CD8-positive, alpha-beta memory T cell (primary cell): ENCODE data around the gene NEK1. TPM values are rescaled to one million over a fixed set of nuclear protein-coding genes. Genes with fewer than 3 reads are reported as not detected.

Source experiments
- CTCF ChIA-PET: fragments of 350-600 bp; sonication (Branson Sonifier 250); formaldehyde crosslinking; loops from one replicate; lab custom pipeline; 2021; ENCODE audit warnings: antibody characterized with exemption; lab: Charles Lee
- POLR2A ChIA-PET: fragments of 350-600 bp; sonication (Branson Sonifier 250); formaldehyde crosslinking; loops from one replicate; lab custom pipeline; 2021; ENCODE audit warnings: antibody characterized with exemption; lab: Charles Lee
- DNase-seq, 5 donors: peaks; one replicate each; pipeline versions ENCODE4 v3.0.0 to v3.0.0-alpha.2; 2020 to 2022; ENCODE audit warnings: mixed read lengths in 1 of 5
- H3K27ac ChIP-seq: one replicate; pipeline ENCODE4 v1.7.0; 2013; ENCODE audit warnings: low read depth, mild to moderate bottlenecking, low read length, moderate library complexity
- H3K27me3 ChIP-seq: 2 replicates; pipeline ENCODE4 v1.7.0; 2013; ENCODE audit warnings: low read length, mild to moderate bottlenecking; ENCODE audit not compliant: insufficient read depth, poor library complexity, severe bottlenecking
- H3K36me3 ChIP-seq: 2 replicates; pipeline ENCODE4 v1.7.0; 2013; ENCODE audit warnings: mild to moderate bottlenecking, low read length, moderate library complexity; ENCODE audit not compliant: insufficient read depth
- H3K4me1 ChIP-seq: 2 replicates; pipeline ENCODE4 v1.7.0; 2013; ENCODE audit warnings: mild to moderate bottlenecking, low read length, moderate library complexity; ENCODE audit not compliant: insufficient read depth
- H3K4me3 ChIP-seq: 2 replicates; pipeline ENCODE4 v1.7.0; 2013; ENCODE audit warnings: mild to moderate bottlenecking, low read length
- H3K9me3 ChIP-seq: 2 replicates; pipeline ENCODE4 v1.7.0; 2013; ENCODE audit warnings: mild to moderate bottlenecking, low read length
- H3K27ac Mint-ChIP-seq, 8 donors: one replicate each; pipeline ENCODE4 v1.8.0; 2020 to 2021; ENCODE audit warnings: mixed read lengths in 8 of 8, mild to moderate bottlenecking in 6 of 8, inconsistent platforms in 3 of 8, moderate library complexity in 3 of 8
- H3K27me3 Mint-ChIP-seq, 2 donors: one replicate each; pipeline ENCODE4 v1.8.0; 2020 to 2021; ENCODE audit warnings: mixed read lengths in 2 of 2, mild to moderate bottlenecking in 1 of 2, moderate library complexity in 1 of 2
- H3K36me3 Mint-ChIP-seq, 3 donors: one replicate each; pipeline ENCODE4 v1.8.0; 2020 to 2021; ENCODE audit warnings: mixed read lengths in 3 of 3, inconsistent platforms in 1 of 3, mild to moderate bottlenecking in 1 of 3
- H3K4me1 Mint-ChIP-seq, 3 donors: one replicate each; pipeline ENCODE4 v1.8.0; 2020 to 2021; ENCODE audit warnings: mixed read lengths in 3 of 3, inconsistent platforms in 1 of 3, mild to moderate bottlenecking in 1 of 3
- H3K4me3 Mint-ChIP-seq, 7 donors: one replicate each; pipeline ENCODE4 v1.8.0; 2020 to 2021; ENCODE audit warnings: mixed read lengths in 7 of 7, mild to moderate bottlenecking in 6 of 7, moderate library complexity in 4 of 7, inconsistent platforms in 2 of 7
- H3K9me3 Mint-ChIP-seq, 5 donors: one replicate each; pipeline ENCODE4 v1.8.0; 2020 to 2022; ENCODE audit warnings: mixed read lengths in 5 of 5, mild to moderate bottlenecking in 3 of 5, moderate library complexity in 2 of 5, inconsistent platforms in 1 of 5
- polyA plus RNA-seq: library from polyadenylated mRNA; unstranded; fragments of 300-500 nt; fragmentation: Illumina TruSeq; gene quantifications from one replicate; pipeline ENCODE4 v1.2.3, GENCODE V29; 2021
- total RNA-seq, 2 experiments: library from RNA; stranded (reverse); gene quantifications; one replicate each; pipeline ENCODE4 v1.2.3, GENCODE V29; 2021

The NEK1 gene
- total and polyA plus RNA-seq, 3 experiments from 2014 or later: 10.5 to 11.7 (median 11.6) TPM

- DNase-seq: no peak
- Mint-ChIP-seq H3K27me3 (no peaks in the 10 kb centered on the region), H3K27ac (peak overlapping the region in 3 of 8 donors; percentile 32 to 64 (median 36)), H3K4me3 (no peak overlapping the region), H3K9me3 (no peaks in the 10 kb centered on the region), H3K4me1 (peaks cover 5 to 14% (median 7%) of the 10 kb centered on the region in 3 donors), H3K36me3 (peaks cover 9 to 45% (median 20%) of the 10 kb centered on the region in 3 donors)
- POLR2A ChIA-PET: no interaction called here
- no peak overlapping the region for H3K27ac ChIP-seq
- no peaks in the 10 kb centered on the region for H3K27me3 ChIP-seq
- peaks cover 17% of the 10 kb centered on the region for H3K36me3 ChIP-seq
- no peaks in the 10 kb centered on the region for H3K4me1 ChIP-seq
- CTCF ChIA-PET: interaction anchor here (2.6 kb wide), 1 partner anchor 32 kb away, joined by 6 read pairs; no protein-coding TSS in a partner anchor
- no peak overlapping the region for H3K4me3 ChIP-seq
- no peaks in the 10 kb centered on the region for H3K9me3 ChIP-seq
These were observed 32.4 kb upstream of the NEK1 start for GRCh38 chr4:169644802-169645201.

- Mint-ChIP-seq H3K36me3 (peaks cover 9 to 71% (median 32%) of the 10 kb centered on the region in 3 donors), H3K27me3 (no peaks in the 10 kb centered on the region), H3K4me1 (peaks cover 4 to 18% (median 16%) of the 10 kb centered on the region in 3 donors), H3K27ac (peak overlapping the region in 3 of 8 donors; percentile 10 to 27 (median 15)), H3K9me3 (no peaks in the 10 kb centered on the region), H3K4me3 (no peak overlapping the region)
- Histone ChIP-seq H3K9me3 (no peaks in the 10 kb centered on the region), H3K4me3 (no peak overlapping the region), H3K27me3 (no peaks in the 10 kb centered on the region), H3K4me1 (no peaks in the 10 kb centered on the region), H3K27ac (no peak overlapping the region), H3K36me3 (peaks cover 21% of the 10 kb centered on the region)
- ChIA-PET POLR2A (no interaction called here), CTCF (no interaction called here)
- no peak for DNase-seq
These were observed 28.0 kb upstream of the NEK1 start for GRCh38 chr4:169640261-169640870.

GRCh38 chr4:169634975-169635374 is 22.6 kb upstream of the NEK1 start:
- no peak for DNase-seq
- H3K27me3 Mint-ChIP-seq: no peaks in the 10 kb centered on the region
- H3K36me3 Mint-ChIP-seq: peaks cover 6 to 43% (median 22%) of the 10 kb centered on the region in 3 donors
- no peak overlapping the region for H3K27ac ChIP-seq
- no peaks in the 10 kb centered on the region for H3K9me3 Mint-ChIP-seq
- H3K4me3 Mint-ChIP-seq: no peak overlapping the region
- no peaks in the 10 kb centered on the region for H3K4me1 ChIP-seq
- no peaks in the 10 kb centered on the region for H3K27me3 ChIP-seq
- peak overlapping the region in 2 of 8 donors; percentile 4 to 49 for H3K27ac Mint-ChIP-seq
- peaks cover 11 to 45% (median 45%) of the 10 kb centered on the region in 3 donors for H3K4me1 Mint-ChIP-seq
- POLR2A ChIA-PET: no interaction called here
- CTCF ChIA-PET: interaction anchor here (1.2 kb wide), 1 partner anchor 22 kb away, joined by 3 read pairs; no protein-coding TSS in a partner anchor
- H3K4me3 ChIP-seq: no peak overlapping the region
- peaks cover 6% of the 10 kb centered on the region for H3K36me3 ChIP-seq
- H3K9me3 ChIP-seq: no peaks in the 10 kb centered on the region

GRCh38 chr4:169632896-169633295 is 20.5 kb upstream of the NEK1 start:
- no peak for DNase-seq
- H3K36me3 ChIP-seq: no peaks in the 10 kb centered on the region
- no peak overlapping the region for H3K27ac ChIP-seq
- CTCF ChIA-PET: no interaction called here
- no peaks in the 10 kb centered on the region for H3K9me3 ChIP-seq
- Mint-ChIP-seq H3K27me3 (no peaks in the 10 kb centered on the region), H3K27ac (peak overlapping the region in 1 of 8 donors; percentile 30), H3K4me1 (peaks cover 22 to 60% (median 55%) of the 10 kb centered on the region in 3 donors), H3K9me3 (no peaks in the 10 kb centered on the region), H3K4me3 (no peak overlapping the region), H3K36me3 (peaks cover 4 to 26% (median 11%) of the 10 kb centered on the region in 3 donors)
- POLR2A ChIA-PET: no interaction called here
- H3K4me3 ChIP-seq: no peak overlapping the region
- H3K27me3 ChIP-seq: no peaks in the 10 kb centered on the region
- no peaks in the 10 kb centered on the region for H3K4me1 ChIP-seq

DNA sequence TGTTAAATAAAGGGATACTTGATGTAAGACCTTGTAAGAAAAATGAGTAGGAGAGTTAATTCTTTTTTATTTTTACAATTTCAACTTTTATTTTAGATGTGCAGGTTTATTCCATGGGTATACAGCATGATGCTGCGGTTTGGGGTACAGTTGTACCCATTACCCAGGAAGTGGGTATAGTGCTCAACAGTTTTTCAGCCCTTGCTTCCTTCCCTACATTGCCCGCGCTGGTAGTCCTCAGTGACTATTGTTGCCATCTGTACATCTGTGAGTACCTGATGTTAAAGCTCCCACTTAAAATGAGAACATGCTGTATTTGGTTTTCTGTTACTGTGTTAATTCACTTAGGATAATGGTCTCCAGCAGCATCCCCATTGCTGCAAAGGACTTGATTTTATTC is 17.7 kb upstream of the NEK1 start:
- Histone ChIP-seq H3K4me3 (no peak overlapping the region), H3K27ac (no peak overlapping the region), H3K9me3 (no peaks in the 10 kb centered on the region), H3K4me1 (no peaks in the 10 kb centered on the region), H3K27me3 (no peaks in the 10 kb centered on the region), H3K36me3 (no peaks in the 10 kb centered on the region)
- H3K9me3 Mint-ChIP-seq: no peaks in the 10 kb centered on the region
- DNase-seq: no peak
- peak overlapping the region in 2 of 7 donors; percentile 7 to 70 for H3K4me3 Mint-ChIP-seq
- H3K36me3 Mint-ChIP-seq: peaks cover 0 to 9% (median 5%) of the 10 kb centered on the region in 3 donors
- POLR2A ChIA-PET: interaction anchor here (0.6 kb wide), 1 partner anchor 11 kb away, joined by 3 read pairs; no protein-coding TSS in a partner anchor
- peaks cover 39 to 75% (median 73%) of the 10 kb centered on the region in 3 donors for H3K4me1 Mint-ChIP-seq
- peak overlapping the region in 2 of 8 donors; percentile 81 to 86 for H3K27ac Mint-ChIP-seq
- CTCF ChIA-PET: interaction anchor here (0.7 kb wide), 1 partner anchor 26 kb away, joined by 3 read pairs; no protein-coding TSS in a partner anchor
- no peaks in the 10 kb centered on the region for H3K27me3 Mint-ChIP-seq

DNA sequence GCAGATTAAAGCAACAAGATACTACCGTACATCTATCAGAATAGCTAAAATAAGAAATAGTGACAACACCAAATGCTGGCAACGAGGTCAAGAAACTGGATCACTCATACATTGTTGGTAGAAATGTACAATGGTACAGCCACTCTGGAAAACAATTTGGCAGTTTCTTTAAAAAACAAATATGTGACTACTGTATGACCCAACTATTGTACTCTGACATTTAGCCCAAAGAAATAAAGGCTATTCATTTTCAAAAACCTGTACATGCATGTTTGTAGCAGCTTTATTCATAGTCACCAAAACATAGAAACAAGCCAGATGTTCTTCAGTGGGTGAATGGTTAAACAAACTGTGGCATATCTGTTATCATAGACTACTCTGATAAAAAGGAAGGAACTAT is 16.2 kb upstream of the NEK1 start:
- Histone ChIP-seq H3K4me3 (no peak overlapping the region), H3K36me3 (no peaks in the 10 kb centered on the region), H3K4me1 (no peaks in the 10 kb centered on the region), H3K27ac (no peak overlapping the region), H3K9me3 (no peaks in the 10 kb centered on the region), H3K27me3 (no peaks in the 10 kb centered on the region)
- no peaks in the 10 kb centered on the region for H3K9me3 Mint-ChIP-seq
- ChIA-PET CTCF (no interaction called here), POLR2A (no interaction called here)
- peaks cover 42 to 73% (median 71%) of the 10 kb centered on the region in 3 donors for H3K4me1 Mint-ChIP-seq
- H3K27me3 Mint-ChIP-seq: no peaks in the 10 kb centered on the region
- peak overlapping the region in 3 of 8 donors; percentile 12 to 58 (median 14) for H3K27ac Mint-ChIP-seq
- H3K4me3 Mint-ChIP-seq: no peak overlapping the region
- no peak for DNase-seq
- peaks cover 0 to 9% (median 6%) of the 10 kb centered on the region in 3 donors for H3K36me3 Mint-ChIP-seq

DNA sequence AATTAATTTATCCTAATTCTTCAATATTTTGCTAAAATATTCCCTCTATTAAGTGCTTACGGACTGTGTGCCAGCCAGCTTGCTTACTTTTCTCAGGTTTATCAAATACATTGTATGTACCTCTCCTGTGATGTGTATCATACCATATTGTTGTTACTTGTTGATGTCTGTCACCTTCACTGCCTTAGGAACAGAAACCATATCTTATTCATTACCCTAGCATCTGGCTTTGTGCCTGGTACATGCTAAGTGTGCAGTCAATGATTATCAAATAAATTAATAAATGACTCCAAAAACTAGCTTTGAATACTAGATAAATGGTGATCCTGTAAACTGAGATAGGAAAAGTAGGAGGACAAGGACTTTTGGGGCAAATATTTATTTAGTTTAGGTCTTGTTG is 14.9 kb upstream of the NEK1 start:
- no peak overlapping the region for H3K4me3 ChIP-seq
- ChIA-PET CTCF (interaction anchor here (1.3 kb wide), 1 partner anchor 14 kb away, joined by 5 read pairs; the partner anchor contains the start of gene NEK1), POLR2A (no interaction called here)
- Mint-ChIP-seq H3K36me3 (peaks cover 0 to 9% (median 6%) of the 10 kb centered on the region in 3 donors), H3K27me3 (peaks cover 0 to under 1% of the 10 kb centered on the region in 2 donors), H3K9me3 (no peaks in the 10 kb centered on the region), H3K4me1 (peaks cover 50 to 84% (median 82%) of the 10 kb centered on the region in 3 donors), H3K4me3 (no peak overlapping the region), H3K27ac (peak overlapping the region in 7 of 8 donors; percentile 29 to 93 (median 64))
- H3K27ac ChIP-seq: peak overlapping the region; percentile 45
- no peaks in the 10 kb centered on the region for H3K36me3 ChIP-seq
- no peaks in the 10 kb centered on the region for H3K27me3 ChIP-seq
- H3K4me1 ChIP-seq: peaks cover 9% of the 10 kb centered on the region
- H3K9me3 ChIP-seq: no peaks in the 10 kb centered on the region
- DNase-seq: no peak
